HUES48 (cell line): Measurements from ENCODE around the gene ALDH16A1.
"Not testable (repeated sequence)": the region's sequence is repeated elsewhere in the genome, so short reads cannot be mapped to it uniquely, and the experiment has no call there.

Source experiments
- H3K27ac ChIP-seq: one replicate; pipeline ENCODE4 v1.7.0; 2013; ENCODE audit warnings: low read depth, low read length, inconsistent platforms
- H3K27me3 ChIP-seq: 2 replicates; pipeline ENCODE4 v1.6.1; 2013; ENCODE audit warnings: mild to moderate bottlenecking, low read length; ENCODE audit not compliant: control insufficient read depth, insufficient read depth
- H3K36me3 ChIP-seq: 2 replicates; pipeline ENCODE4 v1.6.1; 2013; ENCODE audit warnings: low read length; ENCODE audit not compliant: control insufficient read depth, insufficient read depth
- H3K4me1 ChIP-seq: 2 replicates; pipeline ENCODE4 v1.6.1; 2013; ENCODE audit warnings: mild to moderate bottlenecking, low read length; ENCODE audit not compliant: control insufficient read depth, insufficient read depth
- H3K4me3 ChIP-seq: 2 replicates; pipeline ENCODE4 v1.5.1; 2013; ENCODE audit warnings: mild to moderate bottlenecking, low read depth, low read length
- H3K9ac ChIP-seq: 2 replicates; pipeline ENCODE4 v1.6.1; 2013; ENCODE audit warnings: mild to moderate bottlenecking, low read depth, low read length, moderate library complexity
- H3K9me3 ChIP-seq: 2 replicates; pipeline ENCODE4 v1.6.1; 2013; ENCODE audit warnings: low read length; ENCODE audit not compliant: control insufficient read depth, insufficient read depth

ALDH16A1 gene

DNA sequence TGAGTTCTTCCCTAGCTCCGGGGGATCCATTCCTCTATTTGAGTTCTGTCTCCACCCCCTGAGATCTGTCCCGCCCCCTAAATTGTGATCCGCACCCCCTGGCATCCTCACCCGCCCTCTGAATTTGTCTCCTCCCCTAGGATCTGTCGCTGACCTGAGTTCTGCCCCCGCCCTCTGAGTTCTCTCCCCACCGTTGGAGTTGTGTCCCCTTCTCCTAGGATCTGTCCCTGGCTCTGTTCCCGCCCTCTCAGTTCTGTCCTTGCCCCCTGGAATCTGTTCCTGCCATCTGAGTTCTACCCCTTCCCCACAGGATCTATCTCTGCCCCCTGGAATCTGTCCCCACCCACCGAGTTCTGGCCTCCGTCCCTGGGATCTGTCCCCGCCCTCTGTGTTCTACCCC is 10.7 kb upstream of the ALDH16A1 start:
- Histone ChIP-seq H3K9me3 (no peaks in the 10 kb centered on the region), H3K4me3 (peak overlapping the region; percentile 55), H3K36me3 (peaks cover 12% of the 10 kb centered on the region), H3K27ac (no peak overlapping the region), H3K4me1 (peaks cover 6% of the 10 kb centered on the region), H3K9ac (no peak overlapping the region), H3K27me3 (peaks cover 47% of the 10 kb centered on the region)

GRCh38 chr19:49442771-49443365 is 10.2 kb upstream of the ALDH16A1 start:
- Histone ChIP-seq H3K27me3 (peaks cover 42% of the 10 kb centered on the region), H3K9ac (no peak overlapping the region; the same call in 1 of the 2 replicates), H3K27ac (peak overlapping the region; percentile 82), H3K36me3 (peaks cover 12% of the 10 kb centered on the region), H3K4me3 (peak overlapping the region; percentile 77), H3K4me1 (peaks cover 10% of the 10 kb centered on the region), H3K9me3 (no peaks in the 10 kb centered on the region)

GRCh38 chr19:49443366-49444099 is 9.5 kb upstream of the ALDH16A1 start:
- Histone ChIP-seq H3K9me3 (no peaks in the 10 kb centered on the region), H3K4me1 (peaks cover 12% of the 10 kb centered on the region), H3K27ac (peak overlapping the region; percentile 82), H3K27me3 (peaks cover 35% of the 10 kb centered on the region), H3K4me3 (peak overlapping the region; percentile 77), H3K36me3 (peaks cover 19% of the 10 kb centered on the region), H3K9ac (no peak overlapping the region; the same call in 1 of the 2 replicates)

DNA sequence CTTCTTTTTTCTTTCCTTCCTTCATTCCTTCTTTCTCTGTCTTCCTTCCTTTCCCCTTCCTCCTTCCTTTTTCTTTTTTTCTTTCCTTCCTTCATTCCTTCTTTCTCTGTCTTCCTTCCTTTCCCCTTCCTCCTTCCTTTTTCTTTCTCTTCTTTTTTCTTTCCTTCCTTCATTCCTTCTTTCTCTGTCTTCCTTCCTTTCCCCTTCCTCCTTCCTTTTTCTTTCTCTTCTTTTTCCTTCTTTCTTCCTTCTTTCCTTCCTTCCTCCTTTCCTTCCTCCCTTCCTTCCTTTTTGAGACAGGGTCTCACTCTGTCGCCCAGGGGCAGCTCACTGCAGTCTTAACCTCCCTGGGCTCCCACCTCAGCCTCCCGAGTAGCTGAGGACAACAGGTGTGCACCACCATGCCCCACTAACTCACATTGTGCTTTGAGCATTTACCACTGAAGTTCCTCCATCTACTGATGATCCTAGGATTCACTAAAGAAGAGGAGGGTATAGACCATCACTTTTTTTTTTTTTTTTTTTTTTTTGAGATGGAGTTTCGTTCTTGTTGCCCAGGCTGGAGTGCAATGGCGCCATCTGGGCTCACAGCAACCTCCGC is 8.8 kb upstream of the ALDH16A1 start:
- not testable (repeated sequence) for H3K4me3 ChIP-seq, H3K9me3 ChIP-seq, H3K9ac ChIP-seq, H3K27ac ChIP-seq
- Histone ChIP-seq H3K36me3 (peaks cover 26% of the 10 kb centered on the region), H3K4me1 (peaks cover 12% of the 10 kb centered on the region), H3K27me3 (peaks cover 28% of the 10 kb centered on the region)

DNA sequence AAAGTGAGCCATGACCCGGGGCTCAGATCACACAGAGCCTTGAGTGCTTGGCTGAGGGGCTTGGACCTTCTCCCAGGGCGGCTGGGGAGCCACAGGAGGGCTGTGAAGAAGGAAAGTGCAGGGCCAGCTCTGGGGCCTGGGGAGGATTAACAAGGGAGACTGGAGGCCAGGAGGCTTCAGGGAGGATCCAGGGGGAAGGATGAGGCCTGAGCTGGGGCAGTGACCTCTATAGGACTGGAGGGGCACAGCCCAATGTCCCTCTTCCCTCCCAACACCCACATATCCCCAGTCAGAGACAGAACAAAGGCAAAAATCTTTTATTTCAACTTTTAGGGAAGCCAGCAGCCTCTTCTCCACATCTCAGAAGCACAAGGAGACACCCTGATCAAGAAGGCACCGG is 7.0 kb upstream of the ALDH16A1 start:
- H3K4me3 ChIP-seq: no peak overlapping the region
- peaks cover 11% of the 10 kb centered on the region for H3K27me3 ChIP-seq
- H3K9ac ChIP-seq: no peak overlapping the region
- H3K27ac ChIP-seq: no peak overlapping the region
- peaks cover 33% of the 10 kb centered on the region for H3K36me3 ChIP-seq
- H3K4me1 ChIP-seq: peaks cover 12% of the 10 kb centered on the region
- H3K9me3 ChIP-seq: no peaks in the 10 kb centered on the region

DNA sequence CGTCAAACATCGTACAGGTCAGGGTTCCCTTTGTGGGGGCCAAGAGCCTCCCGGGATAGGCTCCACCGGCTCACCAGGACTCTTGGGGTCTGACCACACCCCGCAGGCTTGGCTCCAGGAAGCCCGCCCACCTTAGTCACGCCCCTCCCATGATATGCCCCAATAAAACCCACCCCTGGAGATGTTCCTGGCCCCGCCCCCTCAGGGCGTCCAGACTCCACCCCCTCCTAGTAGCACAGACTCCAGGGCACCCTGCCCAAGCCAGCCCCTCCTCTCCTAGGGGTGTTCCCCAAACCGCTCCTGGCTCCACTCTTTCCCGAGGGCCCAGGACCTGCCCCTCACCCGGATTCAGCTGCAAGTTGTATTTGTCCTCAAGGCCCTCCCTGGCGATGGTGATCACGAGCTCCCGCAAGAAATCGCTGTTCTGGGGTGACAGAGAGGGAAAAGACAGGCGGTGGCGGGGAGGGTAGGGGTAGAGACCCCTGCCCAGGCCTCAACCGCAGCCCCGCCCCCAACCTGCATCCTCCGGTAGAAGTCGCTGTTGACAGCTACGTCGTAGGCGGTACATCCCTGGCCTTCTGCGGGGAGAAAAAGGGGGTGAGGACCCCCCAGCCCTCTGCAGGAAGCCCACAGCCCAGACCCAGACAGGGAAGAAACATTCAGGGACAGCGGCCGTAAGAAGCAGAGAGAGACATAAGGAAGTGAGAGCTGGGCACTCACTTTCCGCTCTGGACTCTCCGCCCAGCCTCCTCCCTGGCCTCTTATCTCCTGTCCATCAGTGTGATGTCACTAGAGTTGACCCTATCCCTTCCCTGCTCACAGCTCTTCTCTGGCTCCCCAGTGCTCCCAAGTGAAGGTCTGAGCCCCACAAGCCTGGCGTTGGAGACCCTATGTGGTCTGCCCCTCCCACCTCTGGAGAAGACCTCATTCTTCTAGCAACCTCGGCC is 5.3 kb upstream of the ALDH16A1 start:
- H3K4me1 ChIP-seq: peaks cover 5% of the 10 kb centered on the region; the same call in 1 of the 2 replicates
- H3K9ac ChIP-seq: no peak overlapping the region
- no peaks in the 10 kb centered on the region for H3K27me3 ChIP-seq
- H3K27ac ChIP-seq: no peak overlapping the region
- peaks cover 33% of the 10 kb centered on the region for H3K36me3 ChIP-seq
- H3K4me3 ChIP-seq: no peak overlapping the region
- H3K9me3 ChIP-seq: no peaks in the 10 kb centered on the region

GRCh38 chr19:49448432-49448786 is 4.6 kb upstream of the ALDH16A1 start:
- Histone ChIP-seq H3K27me3 (no peaks in the 10 kb centered on the region), H3K27ac (no peak overlapping the region), H3K4me3 (no peak overlapping the region), H3K9ac (no peak overlapping the region), H3K36me3 (peaks cover 33% of the 10 kb centered on the region), H3K4me1 (peaks cover 5% of the 10 kb centered on the region; the same call in 1 of the 2 replicates), H3K9me3 (no peaks in the 10 kb centered on the region)

DNA sequence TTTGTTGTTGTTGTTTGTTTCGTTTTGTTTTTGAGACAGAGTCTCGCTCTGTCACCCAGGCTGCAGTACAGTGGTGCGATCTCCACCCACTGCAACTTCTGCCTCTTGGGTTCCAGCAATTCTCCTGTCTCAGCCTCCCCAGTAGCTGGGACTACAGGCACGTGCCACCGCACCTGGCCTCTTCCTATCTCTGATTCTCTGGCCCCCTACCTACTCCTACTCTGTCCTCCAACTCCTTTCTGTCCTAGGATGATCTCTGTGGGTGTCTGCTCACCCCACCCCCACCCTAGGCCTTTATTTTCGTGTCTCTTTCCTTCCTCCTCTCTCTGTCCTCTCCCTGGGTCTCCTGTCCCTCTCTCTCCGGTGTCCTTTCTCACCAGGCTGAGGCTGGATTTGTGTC is 2.6 kb upstream of the ALDH16A1 start:
- Histone ChIP-seq H3K27me3 (no peaks in the 10 kb centered on the region), H3K4me1 (peaks cover 7% of the 10 kb centered on the region; the same call in 1 of the 2 replicates), H3K36me3 (peaks cover 33% of the 10 kb centered on the region), H3K4me3 (peak overlapping the region; percentile 85; the same call in 1 of the 2 replicates), H3K9me3 (no peaks in the 10 kb centered on the region), H3K9ac (no peak overlapping the region), H3K27ac (no peak overlapping the region)

DNA sequence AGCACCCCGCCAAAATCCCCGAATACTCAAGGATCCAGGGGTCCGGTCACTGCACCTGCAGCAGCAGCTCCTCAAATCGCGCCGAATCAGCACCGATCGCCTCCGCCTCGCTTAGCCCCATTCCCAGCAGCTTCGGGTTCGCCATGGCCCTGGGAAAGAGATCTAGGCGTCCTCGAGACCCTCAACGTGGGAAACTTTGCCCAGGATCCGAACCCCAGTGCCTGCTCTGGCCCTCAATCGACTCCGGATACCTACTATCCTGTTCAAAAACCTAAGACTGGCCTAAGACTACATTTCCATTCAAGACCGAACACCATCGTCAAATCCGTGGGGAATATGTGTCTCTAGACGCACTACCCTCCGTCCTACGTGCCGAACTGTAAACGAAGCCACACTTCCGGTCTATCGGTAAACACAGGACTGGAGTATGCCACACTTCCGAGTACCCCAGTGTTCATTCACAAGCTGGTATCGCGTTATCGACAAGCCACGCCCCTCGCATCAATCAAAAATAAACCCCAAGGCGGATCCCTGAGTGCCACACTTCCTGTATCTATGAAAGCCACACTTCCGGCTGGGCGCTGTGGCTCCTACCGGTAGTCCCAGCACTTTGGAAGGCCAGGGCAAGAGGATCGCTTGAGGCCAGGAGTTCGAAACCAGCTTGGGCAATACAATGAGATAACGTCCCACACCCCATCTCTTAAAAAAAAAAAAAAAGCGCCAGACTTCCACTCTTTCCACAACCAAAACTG is 1.4 kb upstream of the ALDH16A1 start, which contains the start of gene PIH1D1:
Gene PIH1D1 (minus strand): TSS at position 385 of the 752 bp plus-strand sequence. CDS start 240 bp downstream, at position 145.
- Histone ChIP-seq H3K9ac (peak within 1 kb of the TSS; percentile 98), H3K4me3 (peak within 1 kb of the TSS; percentile 93), H3K27me3 (no peaks in the 10 kb centered on the region), H3K9me3 (no peaks in the 10 kb centered on the region), H3K4me1 (peaks cover 7% of the 10 kb centered on the region; the same call in 1 of the 2 replicates), H3K27ac (peak within 1 kb of the TSS; percentile 99), H3K36me3 (peaks cover 32% of the 10 kb centered on the region)

GRCh38 chr19:49453757-49454240 is 774 bp downstream of the ALDH16A1 start:
- H3K27me3 ChIP-seq: no peaks in the 10 kb centered on the region
- H3K36me3 ChIP-seq: peaks cover 16% of the 10 kb centered on the region
- peak overlapping the region; percentile 98 for H3K9ac ChIP-seq
- H3K4me3 ChIP-seq: peak overlapping the region; percentile 93
- peaks cover 2% of the 10 kb centered on the region; the same call in 1 of the 2 replicates for H3K4me1 ChIP-seq
- H3K27ac ChIP-seq: peak overlapping the region; percentile 99
- H3K9me3 ChIP-seq: no peaks in the 10 kb centered on the region
